RCC 7860 (cell line): ENCODE measurements around the gene TMEM255B.
"Not testable (repeated sequence)": the region's sequence is repeated elsewhere in the genome, so short reads cannot be mapped to it uniquely, and the experiment has no call there.

ENCODE experiments used
- DNase-seq: peaks from one replicate; pipeline ENCODE4 v3.0.0-alpha.2; 2015; ENCODE audit warnings: low spot score
- FAIRE-seq: peaks from 2 replicates; lab custom pipeline; 2012; peaks lifted over from hg19 to GRCh38; lab: Jason Lieb, UNC

Gene TMEM255B

DNA sequence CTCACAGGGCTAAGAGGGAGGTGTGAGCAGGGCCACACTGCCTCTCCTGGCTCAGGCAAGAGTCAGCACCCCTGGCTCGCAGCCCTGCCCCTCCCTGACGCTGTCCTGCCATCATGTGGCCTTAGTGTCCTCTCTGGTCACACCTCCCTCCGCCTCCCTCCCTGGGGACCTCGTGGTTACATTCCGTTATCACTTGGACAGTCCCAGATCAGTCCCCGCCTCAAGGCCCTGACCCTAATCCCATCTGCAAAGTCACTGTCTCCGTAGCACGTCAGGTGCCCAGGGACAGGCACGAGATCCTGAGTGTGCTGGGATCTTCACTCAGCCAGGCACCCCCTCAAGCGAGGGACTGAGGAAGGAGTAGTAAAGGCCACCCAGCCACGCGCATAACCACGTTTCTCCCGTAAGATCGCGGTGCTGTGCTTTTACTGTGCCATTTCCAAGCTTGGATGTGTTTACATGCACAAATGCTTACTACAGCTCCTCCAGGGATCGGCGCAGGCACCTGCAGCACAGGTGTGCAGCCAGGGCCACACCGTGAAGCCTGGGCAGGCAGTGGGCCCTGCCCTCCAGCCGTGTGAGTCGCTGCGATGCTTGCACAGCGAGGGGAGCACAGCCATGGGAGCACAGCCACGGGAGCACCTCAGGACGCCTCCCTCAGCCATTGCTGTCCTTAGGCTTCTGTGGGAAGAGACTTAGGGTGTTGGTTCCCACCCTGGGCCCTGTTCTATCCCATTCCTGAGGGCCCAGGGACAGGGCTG is 10.7 kb upstream of the TMEM255B start:
- FAIRE-seq (no peak), DNase-seq (no peak)

DNA sequence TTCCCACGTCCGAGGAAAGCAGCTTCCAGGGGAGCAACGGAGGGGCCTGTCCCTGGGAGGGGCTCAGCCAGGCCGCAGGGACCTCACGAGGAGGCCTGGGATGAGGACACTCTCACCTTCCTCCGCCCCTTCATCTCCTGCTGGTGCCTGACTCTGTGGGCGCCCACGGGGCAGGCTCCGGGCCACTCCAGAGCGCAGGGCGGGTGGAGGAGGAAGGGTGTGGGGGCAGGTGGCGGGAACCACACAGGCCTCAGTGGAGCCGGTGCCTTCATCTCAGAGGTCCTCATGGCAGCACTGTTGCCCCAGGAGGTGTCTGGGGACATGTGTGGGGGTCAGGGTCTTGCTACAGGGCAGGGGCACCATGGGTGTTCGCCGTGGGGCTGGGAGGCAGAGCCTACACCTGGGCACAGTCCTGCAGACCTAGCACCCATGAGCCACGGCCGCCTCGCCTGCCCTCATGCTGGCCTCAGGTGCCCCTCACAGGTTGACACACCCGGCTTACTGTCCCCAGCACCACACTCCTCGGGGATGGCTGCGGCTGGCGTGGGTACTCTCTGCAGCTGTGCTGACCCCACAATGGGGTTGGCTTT is 10.1 kb upstream of the TMEM255B start:
- DNase-seq (no peak), FAIRE-seq (no peak)

DNA sequence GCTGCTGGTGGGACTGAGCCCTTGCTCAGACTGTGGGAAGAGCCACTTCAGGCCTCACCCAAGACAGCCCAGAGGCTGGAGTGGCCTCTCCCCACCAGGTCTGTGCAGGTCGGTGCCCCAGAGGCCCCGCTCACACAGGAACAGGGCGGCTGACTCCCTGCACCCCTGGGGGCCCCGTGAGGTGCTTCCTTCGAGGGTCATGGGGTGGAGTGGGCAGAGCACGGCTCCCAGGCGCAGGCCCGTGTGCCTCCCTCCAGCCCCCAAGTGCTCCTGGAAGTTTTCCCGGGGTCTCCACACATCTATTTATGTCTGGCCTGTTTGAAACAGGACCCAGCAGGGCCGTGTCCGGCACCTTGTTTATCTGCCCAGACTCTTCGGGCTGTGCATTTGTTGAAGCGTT is 9.5 kb upstream of the TMEM255B start:
- FAIRE-seq (no peak), DNase-seq (no peak)

DNA sequence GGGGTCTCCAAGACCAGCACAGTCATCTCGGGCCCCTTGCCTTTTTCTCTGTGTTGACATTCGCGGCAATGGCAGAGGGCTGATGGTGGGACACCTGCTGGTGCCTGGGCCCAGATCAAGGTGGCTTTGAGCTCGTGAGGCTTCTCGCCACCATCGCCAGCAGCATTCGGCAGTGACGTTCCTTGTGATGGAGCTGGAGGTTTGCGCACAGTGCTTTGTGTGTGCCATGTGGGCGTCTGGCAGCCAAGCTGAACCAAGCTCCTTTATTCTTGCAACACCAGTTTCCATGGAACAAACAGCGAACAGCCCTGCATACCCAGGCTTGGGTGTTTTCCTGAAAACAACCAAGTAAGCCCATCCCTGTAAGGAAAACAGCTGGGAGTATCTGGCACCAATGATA is 9.1 kb upstream of the TMEM255B start:
- DNase-seq: no peak
- no peak for FAIRE-seq

DNA sequence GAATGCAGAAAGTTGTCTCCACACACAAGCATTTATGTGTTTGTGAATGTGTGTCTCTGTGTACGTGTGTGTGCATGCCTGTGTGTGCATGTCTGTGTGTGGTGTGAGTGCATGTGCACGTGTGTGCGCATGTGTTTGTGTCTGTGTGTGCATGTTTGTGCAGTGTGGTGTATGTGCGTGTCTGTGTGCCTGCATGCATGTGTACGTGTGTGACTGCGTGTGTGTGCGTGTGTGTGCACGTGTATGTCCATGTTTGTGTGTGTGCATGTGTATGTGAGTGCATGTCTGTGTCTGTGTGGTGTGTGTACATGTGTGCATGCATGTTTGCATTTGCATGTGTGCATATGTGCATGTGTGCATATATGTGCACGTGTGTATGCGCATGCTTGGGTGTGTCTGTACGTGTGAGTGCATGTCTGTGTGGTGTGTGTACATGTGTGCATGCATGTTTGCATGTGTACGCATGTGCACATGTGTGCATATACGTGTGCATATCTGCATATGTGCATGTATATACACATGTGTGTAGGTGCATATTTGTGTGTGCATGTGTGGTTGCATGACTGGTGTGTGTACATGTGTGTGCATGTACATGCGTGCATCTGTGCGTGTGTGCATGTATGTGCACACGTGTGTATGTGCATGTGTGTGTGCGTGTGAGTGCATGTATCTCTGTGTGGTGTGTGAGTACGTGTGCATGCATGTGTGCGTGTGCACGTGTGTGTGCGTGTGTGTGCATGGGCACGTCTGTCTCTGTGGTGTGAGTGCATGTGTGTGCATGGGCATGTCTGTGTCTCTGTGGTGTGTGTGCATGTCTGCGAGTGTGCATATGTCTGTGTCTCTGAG is 8.2 kb upstream of the TMEM255B start:
- DNase-seq (no peak), FAIRE-seq (no peak)

DNA sequence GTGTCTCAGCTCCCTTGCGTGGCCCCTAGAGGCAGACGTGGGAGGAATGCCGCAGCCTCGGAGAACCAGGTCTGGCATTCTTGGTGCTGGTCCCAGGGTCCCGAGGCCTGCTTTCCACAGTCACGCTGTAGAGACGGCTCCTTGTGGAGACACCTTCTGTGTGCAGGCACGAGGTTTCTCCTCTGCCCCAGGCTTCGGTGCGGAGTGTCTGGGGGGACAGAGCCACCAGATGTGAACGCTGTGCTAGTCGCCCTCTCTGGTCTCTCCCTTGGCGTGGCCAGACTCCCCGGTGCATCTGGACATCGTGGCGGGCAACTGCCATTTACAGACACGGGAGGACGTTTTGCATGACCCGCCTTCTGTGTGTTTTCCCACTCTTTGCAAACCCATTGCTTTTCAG is 7.5 kb upstream of the TMEM255B start:
- FAIRE-seq (no peak), DNase-seq (no peak)

DNA sequence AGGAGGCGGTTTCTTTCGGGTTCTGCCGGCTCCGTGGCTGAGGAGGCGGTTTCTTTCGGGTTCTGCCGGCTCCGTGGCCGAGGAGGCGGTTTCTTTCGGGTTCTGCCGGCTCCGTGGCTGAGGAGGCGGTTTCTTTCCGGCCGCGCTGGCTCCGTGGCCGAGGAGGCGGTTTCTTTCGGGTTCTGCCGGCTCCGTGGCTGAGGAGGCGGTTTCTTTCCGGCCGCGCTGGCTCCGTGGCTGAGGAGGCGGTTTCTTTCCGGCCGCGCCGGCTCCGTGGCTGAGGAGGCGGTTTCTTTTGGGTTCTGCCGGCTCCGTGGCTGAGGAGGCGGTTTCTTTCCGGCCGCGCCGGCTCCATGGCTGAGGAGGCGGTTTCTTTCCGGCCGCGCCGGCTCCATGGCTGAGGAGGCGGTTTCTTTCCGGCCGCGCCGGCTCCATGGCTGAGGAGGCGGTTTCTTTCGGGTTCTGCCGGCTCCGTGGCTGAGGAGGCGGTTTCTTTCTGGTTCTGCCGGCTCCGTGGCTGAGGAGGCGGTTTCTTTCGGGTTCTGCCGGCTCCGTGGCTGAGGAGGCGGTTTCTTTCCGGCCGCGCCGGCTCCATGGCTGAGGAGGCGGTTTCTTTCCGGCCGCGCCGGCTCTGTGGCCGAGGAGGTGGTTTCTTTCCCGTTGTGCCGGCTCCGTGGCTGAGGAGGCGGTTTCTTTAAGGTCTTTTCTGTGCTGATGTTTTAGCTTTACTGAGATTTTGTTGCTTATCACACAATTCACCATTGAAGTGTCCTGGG is 6.6 kb upstream of the TMEM255B start:
- not testable (repeated sequence) for DNase-seq, FAIRE-seq

DNA sequence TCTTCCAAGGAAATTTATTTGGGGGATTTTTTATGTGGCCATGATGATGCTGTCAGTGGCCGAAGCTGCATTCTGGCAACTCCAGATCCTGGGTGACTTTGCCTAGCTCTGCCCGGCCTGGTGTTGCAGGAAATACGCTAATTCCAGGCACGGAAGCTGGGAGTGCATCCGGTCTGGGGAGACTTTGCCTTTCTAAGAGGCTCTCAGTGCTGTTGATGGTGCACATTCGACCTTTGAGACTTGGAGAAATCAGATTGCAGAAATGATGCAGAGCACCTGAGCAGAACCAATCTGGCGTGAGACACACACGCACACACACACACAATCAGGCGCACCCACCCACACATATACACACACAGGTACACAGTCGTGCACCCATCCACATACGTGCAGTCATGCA is 5.9 kb upstream of the TMEM255B start:
- FAIRE-seq: no peak

DNA sequence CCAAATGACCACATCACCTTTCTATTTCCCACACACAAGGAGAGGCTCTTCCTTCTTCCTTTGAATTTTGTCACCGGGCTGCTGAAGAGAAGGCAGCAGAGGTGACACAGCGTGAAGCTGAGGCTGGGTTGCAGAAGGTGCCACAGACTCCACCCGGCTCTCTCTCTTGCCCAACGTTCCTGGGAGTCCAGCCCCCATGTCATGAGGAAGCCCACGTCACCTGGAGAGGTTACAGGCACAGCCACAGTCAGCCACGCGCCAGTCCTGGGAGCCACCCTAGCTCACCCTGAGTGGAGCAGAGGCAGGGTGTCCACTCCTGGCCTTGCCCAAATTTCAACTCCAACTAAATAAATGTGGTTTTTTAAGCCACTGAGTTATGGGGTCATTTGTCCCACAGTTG is 4.8 kb upstream of the TMEM255B start:
- no peak for DNase-seq

More for the DNA sequence above, 5.9 kb upstream of the TMEM255B start:
- no peak for DNase-seq

DNA sequence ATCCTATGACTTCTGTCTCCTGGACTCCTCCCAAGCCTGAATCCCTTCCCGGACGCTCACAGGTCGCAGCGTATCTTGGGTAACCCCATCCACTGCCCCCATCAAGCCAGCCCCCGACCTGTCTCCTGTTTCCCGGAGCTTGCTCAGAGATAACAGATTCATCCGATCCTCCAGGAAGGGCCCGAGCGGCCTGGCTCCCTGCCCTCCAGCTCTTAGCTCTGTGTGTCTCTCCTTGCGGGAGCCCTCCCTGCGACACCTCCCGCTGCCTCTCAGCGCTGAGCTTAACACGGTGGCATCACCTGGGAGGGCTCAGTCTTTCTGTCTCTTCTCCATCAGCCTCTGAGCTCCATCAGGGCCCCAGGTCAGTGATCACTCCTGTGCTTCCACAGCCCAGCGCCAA is 4.3 kb upstream of the TMEM255B start:
- DNase-seq (no peak), FAIRE-seq (no peak)

More for the DNA sequence above, 4.8 kb upstream of the TMEM255B start:
- no peak for FAIRE-seq

DNA sequence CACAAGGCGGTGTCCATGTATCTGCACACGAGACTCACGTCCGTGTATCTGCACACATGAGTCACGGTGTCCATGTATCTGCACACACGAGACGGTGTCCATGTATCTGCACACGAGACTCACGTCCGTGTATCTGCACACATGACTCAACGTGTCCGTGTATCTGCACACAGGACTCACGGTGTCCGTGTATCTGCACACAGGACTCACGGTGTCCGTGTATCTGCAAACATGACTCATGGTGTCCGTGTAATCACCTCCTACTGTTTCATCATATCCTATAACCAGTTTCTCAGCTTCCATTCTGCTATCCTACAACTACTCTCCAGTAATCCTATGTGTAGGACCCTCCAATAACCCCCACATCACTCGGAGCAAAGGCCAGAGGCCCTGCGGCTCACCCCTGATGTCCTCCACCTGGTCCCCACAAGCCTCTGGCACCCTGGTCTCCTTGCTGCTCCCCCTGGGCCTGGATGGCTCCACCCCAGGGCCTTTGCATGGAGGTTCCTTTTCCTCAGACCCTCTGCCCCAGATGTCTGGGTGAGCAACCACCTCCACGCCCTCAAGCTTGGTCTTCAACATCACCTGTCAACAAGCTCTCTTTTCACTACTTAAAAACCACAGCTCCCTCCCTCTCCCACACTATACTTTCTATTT is 2.5 kb upstream of the TMEM255B start:
- FAIRE-seq (no peak), DNase-seq (no peak)

DNA sequence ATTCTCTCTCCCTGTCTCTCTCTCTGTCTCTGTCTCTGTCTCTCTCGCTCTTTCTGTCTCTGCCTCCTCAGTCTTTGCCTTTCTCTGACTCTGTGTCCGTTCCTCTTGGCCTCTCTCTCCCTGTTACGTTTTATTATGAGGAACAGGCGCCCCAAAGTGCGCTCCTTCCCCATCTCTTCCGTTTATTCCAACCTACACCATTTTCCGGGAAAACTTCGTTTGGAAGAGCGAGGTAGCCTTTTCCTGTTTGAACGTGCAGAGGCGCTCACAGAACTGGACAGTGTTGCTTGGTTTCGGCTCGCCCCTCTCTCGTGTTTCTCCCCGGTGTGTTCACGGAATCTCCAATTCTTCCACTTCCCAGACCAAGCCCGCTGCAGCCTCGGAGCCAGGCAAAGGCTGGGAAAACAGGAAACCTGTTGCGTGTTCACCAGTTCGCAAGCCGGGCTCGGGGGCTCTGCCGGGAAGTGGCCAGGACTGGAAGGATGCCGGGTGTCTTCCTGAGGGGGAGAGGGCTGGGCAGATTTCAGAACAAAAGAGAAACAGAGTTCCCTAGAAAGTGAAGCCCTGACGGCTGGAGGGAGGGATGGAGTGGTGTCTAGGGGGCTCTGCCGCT is 605 bp downstream of the TMEM255B start:
- FAIRE-seq: no peak
- DNase-seq: no peak

DNA sequence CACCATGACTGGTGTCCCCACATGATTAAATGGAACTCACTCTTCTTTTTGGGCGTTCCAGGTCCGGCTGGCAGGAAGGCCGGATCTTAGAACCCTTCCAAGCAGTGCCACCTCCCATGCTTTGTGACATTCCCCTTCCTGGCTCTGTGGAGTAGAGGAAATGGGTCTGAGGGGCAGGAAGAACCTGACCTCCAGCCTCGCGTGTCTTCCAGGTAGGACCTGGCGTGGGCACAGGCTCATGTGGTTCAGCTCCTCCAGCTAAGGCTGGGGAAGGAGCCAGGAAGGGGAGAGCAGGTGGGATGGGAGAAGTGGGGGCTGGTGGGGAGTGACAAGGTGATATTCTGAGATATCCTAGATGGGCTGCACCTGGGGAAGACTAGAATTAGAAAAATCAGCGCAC is 2.1 kb downstream of the TMEM255B start:
- DNase-seq (no peak), FAIRE-seq (no peak)

DNA sequence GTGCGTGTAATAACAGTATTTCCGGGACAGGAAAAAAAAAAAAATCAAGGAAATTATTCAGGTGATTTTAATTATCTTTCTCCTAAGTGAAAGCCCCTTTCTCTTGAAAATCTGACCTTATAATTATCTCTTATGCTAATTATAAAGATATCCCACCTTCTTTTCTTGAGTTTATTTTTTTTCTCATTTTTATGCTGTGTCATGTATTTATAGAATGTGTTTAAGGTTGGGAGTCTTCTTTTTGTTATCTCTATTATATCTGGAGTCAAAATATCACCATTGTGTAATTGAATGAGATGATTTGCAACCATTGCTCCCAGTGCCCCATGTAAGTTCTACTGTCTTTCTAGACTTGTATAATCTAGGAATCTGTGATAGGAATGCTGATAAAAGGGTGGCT is 3.0 kb downstream of the TMEM255B start:
- DNase-seq (no peak), FAIRE-seq (no peak)

DNA sequence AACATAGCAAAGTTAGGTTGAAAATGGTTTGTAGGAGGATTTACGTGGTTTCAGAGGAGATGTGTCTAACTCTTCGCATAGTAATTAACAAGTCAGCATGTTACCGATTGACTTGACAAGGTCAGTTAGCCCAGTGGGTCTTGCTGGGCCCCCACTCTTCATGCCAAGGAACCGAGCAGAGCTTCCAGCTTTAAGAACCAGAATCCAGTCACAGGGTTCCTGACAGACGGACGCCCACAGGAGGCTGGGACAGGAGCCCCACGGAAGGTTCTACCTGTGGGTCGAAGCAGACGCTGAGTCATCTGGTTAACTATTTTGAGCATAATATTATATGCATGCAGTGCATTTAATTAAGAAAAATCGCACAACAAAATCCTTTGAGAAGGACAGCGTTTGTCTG is 3.5 kb downstream of the TMEM255B start:
- DNase-seq (no peak), FAIRE-seq (no peak)

DNA sequence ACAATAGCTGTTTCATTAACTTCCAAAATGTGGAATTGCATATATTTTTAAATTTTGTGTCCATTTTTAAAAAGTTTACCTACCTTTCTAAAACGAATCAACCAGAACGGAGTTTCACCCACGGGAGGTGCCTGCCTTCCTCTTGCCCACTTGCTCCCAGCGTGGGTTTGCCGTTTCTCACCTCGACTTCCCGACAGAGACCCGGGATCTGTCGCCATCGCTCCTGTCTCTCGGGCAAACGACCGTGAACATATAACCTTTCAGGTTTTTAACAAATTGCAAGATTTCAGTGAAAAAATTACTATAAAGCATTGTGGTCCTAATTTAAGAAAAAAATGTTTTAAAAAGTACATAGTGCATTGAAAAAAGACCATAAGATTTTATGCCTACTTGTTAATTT is 4.2 kb downstream of the TMEM255B start:
- DNase-seq (no peak), FAIRE-seq (no peak)

DNA sequence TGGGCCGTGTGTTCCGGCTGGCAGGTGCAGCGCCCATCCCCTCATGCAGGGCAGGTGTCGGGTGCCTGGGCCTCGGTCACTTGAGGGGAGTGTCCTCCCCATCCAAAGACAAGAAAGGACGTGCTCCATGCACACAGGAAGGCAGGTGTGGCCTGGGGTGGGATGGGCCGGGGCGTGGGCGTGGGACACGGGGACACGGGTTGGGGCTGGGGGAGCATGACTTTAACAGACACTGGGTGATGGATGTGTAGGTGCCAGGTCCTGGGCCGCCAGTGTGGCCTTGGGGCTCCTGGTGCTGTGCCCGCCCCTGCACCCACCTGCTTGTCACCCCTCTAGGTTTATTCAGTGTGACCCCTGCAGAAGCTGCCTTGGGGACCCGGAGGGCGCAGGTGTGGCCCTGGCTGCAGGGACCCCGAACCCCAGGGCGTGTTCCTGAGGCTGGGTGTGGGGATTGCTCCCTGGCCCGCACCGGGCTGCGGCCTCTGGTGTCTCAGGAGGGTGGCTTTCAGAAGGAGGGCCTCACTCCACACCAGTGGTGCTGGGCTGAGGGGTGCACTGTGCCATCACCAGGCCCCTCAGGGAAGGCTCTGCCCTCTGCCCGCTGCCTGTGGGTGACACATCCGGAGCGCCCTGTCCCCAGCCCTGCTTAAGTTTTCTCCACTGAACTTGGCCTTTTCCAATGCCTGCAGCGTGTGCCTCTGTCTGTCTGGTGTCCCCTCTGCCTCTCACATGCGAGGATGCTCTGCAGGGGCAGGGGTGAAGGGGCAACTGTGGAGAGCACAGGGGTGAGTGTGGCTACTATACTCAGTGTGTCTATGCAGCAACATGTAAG is 5.2 kb downstream of the TMEM255B start:
- no peak for DNase-seq
- no peak for FAIRE-seq

DNA sequence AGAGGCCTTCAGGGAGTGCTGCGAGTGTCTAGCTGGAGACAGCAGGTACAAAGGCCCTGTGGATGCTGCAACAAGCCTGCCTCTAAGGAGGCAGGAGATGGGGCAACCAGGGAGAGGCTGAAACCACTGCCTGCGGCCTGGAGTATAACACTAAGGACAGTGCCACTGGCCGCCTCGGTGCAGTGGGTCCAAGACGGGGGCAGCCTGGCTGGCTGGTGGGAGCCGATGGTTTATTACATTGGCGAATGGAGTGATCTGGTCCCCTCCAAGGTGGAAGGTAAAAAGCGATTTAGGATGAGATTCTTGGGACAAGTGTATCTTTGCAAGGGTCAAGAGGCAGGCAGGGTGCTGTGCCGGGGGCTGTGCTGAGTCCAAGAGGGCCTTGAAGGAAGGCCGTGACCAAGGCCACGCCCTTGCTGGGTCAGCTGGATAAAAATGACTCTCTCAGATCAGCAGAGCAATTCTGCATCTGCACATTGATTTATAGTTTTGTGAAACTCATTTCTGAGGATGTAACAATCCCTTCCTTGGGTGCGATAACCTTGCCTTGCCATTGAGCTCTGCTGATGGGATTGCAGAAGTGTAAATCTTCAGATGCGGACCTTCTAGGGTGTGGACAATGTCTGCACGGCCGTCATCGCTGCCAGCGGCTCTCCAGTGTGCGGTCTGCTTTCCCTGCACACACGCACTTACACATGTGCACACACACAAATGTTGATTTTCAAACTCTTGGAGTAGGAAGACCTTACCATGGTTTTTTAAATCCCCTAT is 6.0 kb downstream of the TMEM255B start:
- FAIRE-seq (no peak), DNase-seq (no peak)

DNA sequence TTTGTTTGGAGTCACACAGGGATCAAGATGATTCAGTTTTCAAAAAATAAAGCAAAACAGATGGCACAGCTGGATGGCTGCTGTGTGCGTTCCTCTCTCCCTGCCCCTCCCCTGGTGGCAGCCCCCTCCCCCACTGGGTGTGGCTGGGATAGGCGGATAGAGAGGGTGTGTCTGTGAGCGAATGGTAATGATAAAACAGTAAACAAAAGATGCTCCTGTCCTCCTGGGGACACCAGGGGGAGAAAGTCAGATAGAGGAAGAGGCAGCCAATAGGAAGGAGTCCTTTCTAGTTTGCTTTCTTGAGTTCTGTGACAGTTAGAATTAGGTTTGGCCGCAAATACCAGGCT is 6.5 kb downstream of the TMEM255B start:
- FAIRE-seq: no peak

More for the DNA sequence above, 6.5 kb downstream of the TMEM255B start:
- no peak for DNase-seq
